ENCODE measurements around the gene TNFRSF8. TPM values are rescaled to one million over a fixed set of nuclear protein-coding genes. Genes with fewer than 3 reads are reported as not detected.
A peak's percentile ranks its signal among the peaks of the same experiment; 100 is the strongest.

TNFRSF8 gene
- total and polyA plus RNA-seq, 2 of the 4 experiments (the other 2 are of a cell fraction), result under 0.01 to 0.31 TPM

GRCh38 chr1:12019858-12020509, 43.1 kb upstream of the TNFRSF8 start:
- Histone ChIP-seq H2BK120ac (ENCODE audit: low read depth, low read length) (no peak overlapping the region), H3K36me3 (ENCODE audit: control insufficient read depth, insufficient read depth, low read length) (peaks cover 14% of the 10 kb centered on the region; the same call in 1 of the 2 replicates), H3K4me3 (ENCODE audit: insufficient read depth, low read depth, low read length) (peak overlapping the region; percentile 63), H4K20me1 (ENCODE audit: insufficient read depth, low read length) (no peaks in the 10 kb centered on the region; the same call in 1 of the 2 replicates), H3K23ac (ENCODE audit: low read depth, low read length) (peak overlapping the region; percentile 72), H2AFZ (replicated peaks; ENCODE audit: low read length, poor library complexity) (peak overlapping the region; percentile 97), H3K79me1 (ENCODE audit: low read depth in 1 of 2, low read length in 2 of 2) (peaks cover 0 to 20% of the 10 kb centered on the region in 2 experiments; a peak in 3 of 4 replicates), H4K5ac (ENCODE audit: low read depth, low read length) (peak overlapping the region; percentile 2; the same call in 1 of the 2 replicates), H3K9ac (ENCODE audit: low read depth, low read length) (peak overlapping the region; percentile 62), H3K9me1 (ENCODE audit: insufficient read depth, low read length) (no peaks in the 10 kb centered on the region), H3K56ac (ENCODE audit: extremely low read depth, insufficient read depth, low read length) (peak overlapping the region; percentile 29), H2BK15ac (ENCODE audit: low read depth, low read length) (no peak overlapping the region), H3K14ac (replicated peaks; ENCODE audit: low read depth, low read length) (peak overlapping the region; percentile 73; the same call in 1 of the 2 replicates), H3K27ac (ENCODE audit: insufficient read depth, low read length) (peak overlapping the region; percentile 31), H3K18ac (ENCODE audit: low read depth, low read length) (no peak overlapping the region; the same call in 1 of the 2 replicates), H3K4ac (ENCODE audit: low read depth, low read length) (0 out of 2 replicates have a peak overlapping the region, but pooled peaks have one; percentile 38), H2AK5ac (ENCODE audit: low read depth, low read length) (no peak overlapping the region), H4K91ac (ENCODE audit: insufficient read depth, low read depth, low read length) (peak overlapping the region; percentile 63; the same call in 1 of the 2 replicates), H2BK5ac (ENCODE audit: low read depth, low read length, poor library complexity, severe bottlenecking) (no peak overlapping the region), H3K4me1 (ENCODE audit: control insufficient read depth, insufficient read depth, low read length) (no peaks in the 10 kb centered on the region), H4K8ac (ENCODE audit: low read depth in 2 of 2, low read length in 2 of 2) (peak overlapping the region; percentile 56 to 63; a peak in 2 of 4 replicates), H3K4me2 (ENCODE audit: low read depth, low read length) (peak overlapping the region; percentile 91), H3K9me3 (ENCODE audit: control insufficient read depth, insufficient read depth, low read length) (no peaks in the 10 kb centered on the region), H2BK20ac (ENCODE audit: low read depth, low read length) (no peak overlapping the region), H2AK9ac (replicated peaks; ENCODE audit: low read depth, low read length, poor library complexity) (peak overlapping the region; percentile 95), H3K27me3 (ENCODE audit: control insufficient read depth, insufficient read depth, low read length) (no peaks in the 10 kb centered on the region)
- in situ Hi-C loops (cut with MboI; ENCODE audit: low sequenced_read_pairs), result no loop called here
- ATAC-seq (ENCODE audit: low read depth), result peak; percentile 3; the same call in 1 of the 2 replicates
- ChIA-PET CTCF (interaction anchor here (0.5 kb wide), 1 partner anchor 189 kb away, joined by 3 read pairs; no protein-coding TSS in a partner anchor), POLR2A (ENCODE audit: unreplicated experiment) (no interaction called here)
- intact Hi-C loops (cut with micrococcal nuclease), result loop anchor here (1.0 to 5.0 kb wide), 2 partner anchors 59 to 187 kb away; no protein-coding TSS in a partner anchor
- BruUV-seq (replicated peaks), result no TSS peak
- TF ChIP-seq RCOR1 (IDR thresholded peaks at IDR 0.05; ENCODE audit: insufficient replicate concordance, low read length) (no peak), RAD21 (IDR thresholded peaks at IDR 0.05; ENCODE audit: low read length) (no peak), ELK1 (IDR thresholded peaks at IDR 0.05; ENCODE audit: borderline replicate concordance, low read depth, low read length) (no peak), SMC3 (IDR thresholded peaks at IDR 0.05; ENCODE audit: low read depth, low read length) (no peak), CEBPB (IDR thresholded peaks at IDR 0.05; ENCODE audit: low read depth, low read length) (no peak), MAFK (IDR thresholded peaks at IDR 0.05; ENCODE audit: low read depth, low read length) (no peak), RFX5 (IDR thresholded peaks at IDR 0.05; ENCODE audit: low read depth, low read length) (no peak), USF2 (IDR thresholded peaks at IDR 0.05; ENCODE audit: low read depth, low read length) (no peak), FOS (IDR thresholded peaks at IDR 0.05; ENCODE audit: low read depth, low read length) (no peak), MXI1 (IDR thresholded peaks at IDR 0.05; ENCODE audit: borderline replicate concordance, low read depth, low read length) (no peak), POLR2A (IDR thresholded peaks at IDR 0.05; ENCODE audit: low read depth, low read length) (no peak)
- TF ChIP-seq, protein P1, sequence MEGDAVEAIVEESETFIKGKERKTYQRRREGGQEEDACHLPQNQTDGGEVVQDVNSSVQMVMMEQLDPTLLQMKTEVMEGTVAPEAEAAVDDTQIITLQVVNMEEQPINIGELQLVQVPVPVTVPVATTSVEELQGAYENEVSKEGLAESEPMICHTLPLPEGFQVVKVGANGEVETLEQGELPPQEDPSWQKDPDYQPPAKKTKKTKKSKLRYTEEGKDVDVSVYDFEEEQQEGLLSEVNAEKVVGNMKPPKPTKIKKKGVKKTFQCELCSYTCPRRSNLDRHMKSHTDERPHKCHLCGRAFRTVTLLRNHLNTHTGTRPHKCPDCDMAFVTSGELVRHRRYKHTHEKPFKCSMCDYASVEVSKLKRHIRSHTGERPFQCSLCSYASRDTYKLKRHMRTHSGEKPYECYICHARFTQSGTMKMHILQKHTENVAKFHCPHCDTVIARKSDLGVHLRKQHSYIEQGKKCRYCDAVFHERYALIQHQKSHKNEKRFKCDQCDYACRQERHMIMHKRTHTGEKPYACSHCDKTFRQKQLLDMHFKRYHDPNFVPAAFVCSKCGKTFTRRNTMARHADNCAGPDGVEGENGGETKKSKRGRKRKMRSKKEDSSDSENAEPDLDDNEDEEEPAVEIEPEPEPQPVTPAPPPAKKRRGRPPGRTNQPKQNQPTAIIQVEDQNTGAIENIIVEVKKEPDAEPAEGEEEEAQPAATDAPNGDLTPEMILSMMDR (conservative IDR thresholded peaks at IDR 0.05; ENCODE audit: low read depth, low read length), result no peak
- WGBS, 2 experiments (ENCODE audit: extremely low coverage in 2 of 2, insufficient read length in 1 of 2), result 3% methylated on average over 5 of the region's 12 CpGs; no CpG with 5 or more reads in 1 of the 2 experiments
- peak; percentile 10 for DNase-seq
- dilution Hi-C loops (cut with HindIII; ENCODE audit: low sequenced_read_pairs, unreplicated experiment), result no loop called here

Data from IMR-90 (cell line).